HG03025 (cell line): ENCODE measurements around the gene GRHL3.

Experiments
- ATAC-seq: cut with Tn5 transposase; IDR thresholded peaks from one replicate; pipeline ENCODE4 v1.9.1; 2021; ENCODE audit warnings: mild to moderate bottlenecking, moderate library complexity; ENCODE audit not compliant: unreplicated experiment, low FRiP score

GRHL3 gene

GRCh38 chr1:24390924-24391782 is 72.0 kb downstream of the GRHL3 start:
- ATAC-seq: no peak

- ATAC-seq: no peak
These were observed 72.9 kb downstream of the GRHL3 start for GRCh38 chr1:24391882-24392603.

- ATAC-seq: no peak
These were observed 73.4 kb downstream of the GRHL3 start for GRCh38 chr1:24392604-24392946.

- ATAC-seq: no peak
These were observed 74.0 kb downstream of the GRHL3 start for GRCh38 chr1:24392982-24393650.

GRCh38 chr1:24393892-24394291 is 74.7 kb downstream of the GRHL3 start:
- ATAC-seq: no peak

- ATAC-seq: no peak
These were observed 80.9 kb downstream of the GRHL3 start for GRCh38 chr1:24400065-24400464.

- no peak for ATAC-seq
These were observed 84.6 kb downstream of the GRHL3 start for GRCh38 chr1:24403806-24404205.
